GM12878 (cell line): ENCODE results near the gene FOS. TPM values are rescaled to one million over a fixed set of nuclear protein-coding genes. Genes with fewer than 3 reads are reported as not detected.

Source experiments
- ATAC-seq: fragments of 200-7000 bp; cut with Tn5 transposase; 3 replicates; pipeline ENCODE4 v1.9.1; 2020; ENCODE audit warnings: mild to moderate bottlenecking, moderate library complexity
- BruUV-seq: library from RNA; stranded (reverse); fragments of 400-500 nt; replicated peaks from 2 replicates; lab custom pipeline; 2021; lab: Mats Ljungman, UMichigan
- CTCF ChIA-PET: fragments of 300-600 bp; sonication (Branson Sonifier 250); formaldehyde crosslinking; extraction: SDS; loops from one replicate; lab custom pipeline; 2021; ENCODE audit warnings: inconsistent platforms; lab: Yijun Ruan, JAX
- POLR2A ChIA-PET: fragments of 350-600 bp; formaldehyde crosslinking; extraction: SDS; loops from one replicate; lab custom pipeline; 2021; ENCODE audit warnings: inconsistent platforms; lab: Charles Lee
- RAD21 ChIA-PET: fragments of 300-600 bp; sonication (Branson Sonifier 250); formaldehyde crosslinking; loops from one replicate; lab custom pipeline; 2023; ENCODE audit warnings: antibody characterized with exemption; ENCODE audit not compliant: unreplicated experiment; lab: Charles Lee
- SMC1A ChIA-PET: fragments of 300-600 bp; sonication (Branson Sonifier 250); formaldehyde crosslinking; loops from one replicate; lab custom pipeline; 2023; ENCODE audit not compliant: unreplicated experiment, uncharacterized antibody; lab: Charles Lee
- DNase-seq: peaks from one replicate; pipeline ENCODE4 v3.0.0-alpha.2; 2011; ENCODE audit warnings: low read depth, low spot score
- FAIRE-seq: peaks from 3 replicates; lab custom pipeline; 2011; peaks lifted over from hg19 to GRCh38; lab: Jason Lieb, UNC
- H2AFZ ChIP-seq: 2 replicates; pipeline ENCODE4 v1.6.0; 2011; ENCODE audit warnings: low read depth, low read length, control low read depth; ENCODE audit not compliant: control insufficient read depth
- H3K27ac ChIP-seq: 2 replicates; pipeline ENCODE4 v1.5.1; 2011; ENCODE audit warnings: control low read depth; ENCODE audit not compliant: control insufficient read depth, insufficient read depth
- H3K27me3 ChIP-seq, 2 experiments: replicated peaks in 1 of 2; 2 replicates each; pipeline versions ENCODE4 v1.6.0 to v1.6.1; 2011; ENCODE audit warnings: low read length in 1 of 2; ENCODE audit not compliant: control insufficient read depth in 2 of 2, insufficient read depth in 2 of 2
- H3K36me3 ChIP-seq, 2 experiments: 2 replicates each; pipeline ENCODE4 v1.5.1; 2011; ENCODE audit warnings: low read length in 1 of 2; ENCODE audit not compliant: control insufficient read depth in 2 of 2, insufficient read depth in 2 of 2
- H3K4me1 ChIP-seq: 2 replicates; pipeline ENCODE4 v1.6.1; 2011; ENCODE audit warnings: mild to moderate bottlenecking, low read length, moderate library complexity, mixed read lengths; ENCODE audit not compliant: control insufficient read depth, insufficient read depth
- H3K4me2 ChIP-seq: 2 replicates; pipeline ENCODE4 v1.6.0; 2011; ENCODE audit warnings: control low read depth; ENCODE audit not compliant: control insufficient read depth, insufficient read depth
- H3K4me3 ChIP-seq: fragments of 200-600 bp; sonication (generic); 2 replicates; pipeline ENCODE4 v1.5.1; 2016
- H3K79me2 ChIP-seq: 2 replicates; pipeline ENCODE4 v1.6.0; 2011; ENCODE audit warnings: low read length; ENCODE audit not compliant: control insufficient read depth, insufficient read depth
- H3K9ac ChIP-seq: 2 replicates; pipeline ENCODE4 v1.8.0; 2011; ENCODE audit warnings: low read length, control low read depth, mixed read lengths; ENCODE audit not compliant: control insufficient read depth, insufficient read depth
- H3K9me3 ChIP-seq: replicated peaks from 3 replicates; pipeline ENCODE4 v1.5.1; 2011; ENCODE audit warnings: mild to moderate bottlenecking, low read length; ENCODE audit not compliant: control insufficient read depth, insufficient read depth
- H4K20me1 ChIP-seq: 2 replicates; pipeline ENCODE4 v1.6.0; 2011; ENCODE audit not compliant: control insufficient read depth, insufficient read depth
- CBX5 ChIP-seq: sonication (generic); IDR thresholded peaks from 2 replicates; pipeline ENCODE4 v1.6.1; 2016; ENCODE audit warnings: low read depth, moderate library complexity, mild to moderate bottlenecking, inconsistent platforms
- IKZF1 ChIP-seq: fragments of 450-650 bp; conservative IDR thresholded peaks from 2 replicates; pipeline ENCODE4 v1.6.1; 2017; ENCODE audit warnings: antibody characterized with exemption, mild to moderate bottlenecking
- IKZF2 ChIP-seq, 2 experiments: fragments of 450-650 bp; IDR thresholded peaks; 2 replicates each; pipeline ENCODE4 v1.6.1; 2017; ENCODE audit warnings: mild to moderate bottlenecking in 2 of 2, moderate library complexity in 2 of 2
- KDM1A ChIP-seq: fragments of 200-600 bp; sonication (generic); IDR thresholded peaks from 2 replicates; pipeline ENCODE4 v1.6.1; 2016; ENCODE audit warnings: borderline replicate concordance
- NBN ChIP-seq: fragments of 450-650 bp; IDR thresholded peaks from 2 replicates; pipeline ENCODE4 v1.6.1; 2016
- PML ChIP-seq: IDR thresholded peaks from 2 replicates; pipeline ENCODE4 v1.6.1; 2012; ENCODE audit warnings: low read length, inconsistent platforms
- RCOR1 ChIP-seq: conservative IDR thresholded peaks from 2 replicates; pipeline ENCODE4 v1.6.1; 2012; ENCODE audit warnings: low read depth, low read length, improper control_type of control experiment
- WGBS: methylation state at CpG from one replicate; pipeline ENCODE4 v1.1.6; 2016; ENCODE audit warnings: low lambda C conversion rate; ENCODE audit not compliant: insufficient replicate concordance, insufficient coverage; ENCODE audit errors: missing lambda C conversion rate; 5-methylcytosine and 5-hydroxymethylcytosine counted together
- in situ Hi-C: fragments of 300-500 bp; cut with MboI; formaldehyde crosslinking; loops from 9 replicates; pipeline ENCODE4 v1.14.3; 2018; ENCODE audit warnings: mixed read lengths
- intact Hi-C: fragments of 100-400 bp; cut with micrococcal nuclease; formaldehyde crosslinking; loops from one replicate; pipeline ENCODE4 v1.14.2; 2022; ENCODE audit not compliant: unreplicated experiment
- polyA plus RNA-seq, 11 experiments: library from polyadenylated mRNA; depleted of rRNA in 4 of 11; unstranded in 6 of 11; stranded (reverse) in 5 of 11; fragments of >200 nt; fragmentation: Nextera tagmentation in 4 of 11; fragmentation: Illumina TruSeq in 1 of 11; extraction: Ambion mirVana in 4 of 11; extraction: Trizol in 1 of 11; gene quantifications; 1 replicate in 1 of 11; 2 replicates in 10 of 11; pipeline versions ENCODE4 v1.2.1 to v1.2.3, GENCODE V29; 2011 to 2016; ENCODE audit warnings: inconsistent platforms in 2 of 11, missing spikeins in 2 of 11, low read depth in 1 of 11
- total RNA-seq, 4 experiments: library from RNA; depleted of rRNA in 3 of 4; stranded (reverse); fragments of >200 nt in 3 of 4; fragmentation: Illumina TruSeq in 1 of 4; extraction: Trizol in 1 of 4; gene quantifications; 2 replicates each; pipeline versions ENCODE4 v1.2.1 to v1.2.3, GENCODE V29; 2013 to 2021
- TF ChIP-seq, protein P1 (sequence below): fragments of 150-350 bp; IDR thresholded peaks from 2 replicates; pipeline ENCODE4 v1.6.1; 2014; ENCODE audit warnings: mild to moderate bottlenecking, low read depth, low read length

Gene FOS
- total and polyA plus RNA-seq, 10 of the 15 experiments (the other 5 are each of a cell fraction or from before 2014, with no cell fraction given) = 0.02 to 0.95 (median 0.38) TPM

DNA sequence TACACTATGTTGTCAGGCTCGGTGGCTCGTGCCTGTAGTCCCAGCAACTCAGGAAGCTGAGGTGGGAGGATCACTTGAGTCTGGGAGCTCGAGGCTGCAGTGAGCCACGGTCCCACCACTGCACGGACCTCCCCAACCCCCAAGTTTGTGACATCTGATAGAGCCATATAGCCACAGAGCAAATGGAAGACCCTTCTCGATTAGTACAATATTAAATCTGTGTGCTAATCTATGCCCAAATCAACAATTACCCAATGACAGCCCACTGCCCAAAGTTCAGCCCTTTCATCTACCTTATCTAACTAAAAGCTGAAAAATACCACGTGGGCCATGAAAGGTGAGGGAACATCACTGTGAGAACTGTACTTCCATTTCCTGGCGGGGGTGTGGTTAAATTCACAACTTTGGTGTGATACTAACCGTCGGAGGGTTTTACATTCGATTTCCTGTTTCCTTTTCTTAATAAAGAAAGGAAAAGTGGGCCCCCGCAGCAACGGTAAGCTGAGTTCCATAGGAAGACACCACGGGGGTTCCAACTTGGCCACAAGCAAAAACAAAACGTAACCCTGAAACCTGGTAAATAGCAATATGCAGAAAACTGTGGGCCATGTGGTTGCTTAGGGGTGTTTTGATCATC lies 31.2 kb upstream of the FOS start (continued):
- TF ChIP-seq CBX5 (no peak), NBN (0 out of 2 replicates have a peak, but pooled peaks have one; percentile 51)
- TF ChIP-seq, all 136 proteins: peak for 33

DNA sequence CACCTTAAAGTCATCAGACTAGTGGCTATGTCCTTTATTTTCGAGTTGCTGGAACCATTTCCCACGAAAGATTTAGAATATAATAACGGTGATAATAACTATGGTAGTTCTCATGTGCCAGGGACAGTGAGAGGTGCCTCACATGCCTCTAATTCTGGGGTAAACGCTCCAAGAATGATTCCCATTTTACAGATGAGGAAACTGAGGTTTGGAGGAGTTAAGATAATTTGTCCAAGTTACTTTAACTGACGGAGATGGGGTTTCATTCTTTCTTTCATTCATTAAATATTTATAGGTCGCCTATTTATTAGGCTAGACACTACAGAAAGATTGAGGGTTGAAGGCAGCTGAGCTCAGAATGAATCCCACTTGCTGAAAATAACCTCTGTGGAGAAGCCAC lies 30.7 kb upstream of the FOS start:
- Histone ChIP-seq H3K4me2 (peak overlapping the region; percentile 80), H3K27me3 (peaks cover 0 to 5% of the 10 kb centered on the region in 2 experiments; a peak in 2 of 4 replicates), H3K4me3 (peak overlapping the region; percentile 29; the same call in 1 of the 2 replicates), H2AFZ (no peak overlapping the region), H3K27ac (no peak overlapping the region), H3K79me2 (no peaks in the 10 kb centered on the region), H3K9me3 (no peaks in the 10 kb centered on the region), H4K20me1 (no peaks in the 10 kb centered on the region), H3K4me1 (peaks cover 36% of the 10 kb centered on the region), H3K9ac (no peak overlapping the region), H3K36me3 (no peaks in the 10 kb centered on the region)
- FAIRE-seq (no peak), DNase-seq (no peak), ATAC-seq (no peak)
- 29% methylated on average over 6 of the region's 6 CpGs for WGBS
- RAD21 ChIA-PET = interaction anchor here (1.2 to 4.0 kb wide), 4 partner anchors 11 to 24 kb away, joined by 3 to 12 read pairs (median 4); no protein-coding TSS in a partner anchor
- 0 out of 2 replicates have a peak, but pooled peaks have one; percentile 7 for TF ChIP-seq IKZF1
- TF ChIP-seq PML = no peak
- TF ChIP-seq, protein P1, sequence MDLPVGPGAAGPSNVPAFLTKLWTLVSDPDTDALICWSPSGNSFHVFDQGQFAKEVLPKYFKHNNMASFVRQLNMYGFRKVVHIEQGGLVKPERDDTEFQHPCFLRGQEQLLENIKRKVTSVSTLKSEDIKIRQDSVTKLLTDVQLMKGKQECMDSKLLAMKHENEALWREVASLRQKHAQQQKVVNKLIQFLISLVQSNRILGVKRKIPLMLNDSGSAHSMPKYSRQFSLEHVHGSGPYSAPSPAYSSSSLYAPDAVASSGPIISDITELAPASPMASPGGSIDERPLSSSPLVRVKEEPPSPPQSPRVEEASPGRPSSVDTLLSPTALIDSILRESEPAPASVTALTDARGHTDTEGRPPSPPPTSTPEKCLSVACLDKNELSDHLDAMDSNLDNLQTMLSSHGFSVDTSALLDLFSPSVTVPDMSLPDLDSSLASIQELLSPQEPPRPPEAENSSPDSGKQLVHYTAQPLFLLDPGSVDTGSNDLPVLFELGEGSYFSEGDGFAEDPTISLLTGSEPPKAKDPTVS = no peak
- no peak for TF ChIP-seq KDM1A
- peak in 1 of 2 experiments; percentile 1; a peak in 1 of 4 replicates for TF ChIP-seq IKZF2 (IDR thresholded peaks at IDR 0.05)
- 0 out of 2 replicates have a peak, but pooled peaks have one; percentile 22 for TF ChIP-seq RCOR1
- SMC1A ChIA-PET = interaction anchor here (1.1 to 2.3 kb wide), 8 partner anchors 9 to 117 kb away, joined by 3 to 9 read pairs (median 7); no protein-coding TSS in a partner anchor
- CTCF ChIA-PET = interaction anchor here (1.0 to 1.2 kb wide), 3 partner anchors 23 to 387 kb away, joined by 3 read pairs; no protein-coding TSS in a partner anchor
- in situ Hi-C loops = no loop called here
- intact Hi-C loops = loop anchor here (2.0 to 5.0 kb wide), 3 partner anchors 17 to 116 kb away; partner anchors contain the start of gene TMED10
- BruUV-seq = no TSS peak
- POLR2A ChIA-PET = interaction anchor here (0.6 kb wide), 1 partner anchor 374 kb away, joined by 4 read pairs; no protein-coding TSS in a partner anchor
